ENCODE measurements around the gene ACTR8. TPM values are rescaled to one million over a fixed set of nuclear protein-coding genes. Genes with fewer than 3 reads are reported as not detected.

Gene ACTR8
- polyA plus RNA-seq, 1 donor from 2014 or later: 21.0 TPM

DNA sequence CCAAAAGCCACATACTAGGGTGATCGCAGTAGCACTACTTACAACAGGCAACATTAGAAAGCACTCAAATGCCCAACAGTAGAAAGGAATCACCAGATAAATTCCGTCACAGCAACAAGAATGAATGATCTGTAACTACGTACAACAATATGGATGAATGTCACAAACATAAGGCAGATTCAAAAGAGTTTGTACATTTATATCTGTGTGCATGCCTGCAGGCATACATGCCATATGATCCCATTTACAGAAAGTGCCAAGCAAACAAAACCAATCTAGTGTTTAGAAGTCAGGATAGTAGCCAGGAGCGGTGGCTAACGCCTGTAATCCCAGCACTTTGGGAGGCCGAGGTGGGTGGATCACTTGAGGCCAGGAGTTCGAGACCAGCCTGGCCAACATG is 32.0 kb downstream of the ACTR8 start:
- no peak overlapping the region for H3K4me3 Mint-ChIP-seq
- H3K27me3 Mint-ChIP-seq: peaks cover 16% of the 10 kb centered on the region
- no peak overlapping the region for H3K27ac Mint-ChIP-seq
- peaks cover 0 to 6% (median 3%) of the 10 kb centered on the region in 3 donors for H3K4me1 Mint-ChIP-seq
- no peaks in the 10 kb centered on the region for H3K36me3 Mint-ChIP-seq
- no peaks in the 10 kb centered on the region for H3K9me3 Mint-ChIP-seq

GRCh38 chr3:53846851-53847155 is 35.1 kb downstream of the ACTR8 start:
- H3K27ac Mint-ChIP-seq: no peak overlapping the region
- peaks cover 25% of the 10 kb centered on the region for H3K27me3 Mint-ChIP-seq
- H3K9me3 Mint-ChIP-seq: peaks cover 0 to 2% (median 0%) of the 10 kb centered on the region in 3 donors
- H3K4me1 Mint-ChIP-seq: peaks cover 10 to 18% (median 15%) of the 10 kb centered on the region in 3 donors
- no peaks in the 10 kb centered on the region for H3K36me3 Mint-ChIP-seq
- peak overlapping the region; percentile 64 to 76 (median 68) for H3K4me3 Mint-ChIP-seq

- H3K27me3 Mint-ChIP-seq: peaks cover 25% of the 10 kb centered on the region
- H3K4me3 Mint-ChIP-seq: peak within 1 kb of the TSS; percentile 75 to 90 (median 80)
- peaks cover 0 to 2% (median 0%) of the 10 kb centered on the region in 3 donors for H3K9me3 Mint-ChIP-seq
- peaks cover 10 to 18% (median 15%) of the 10 kb centered on the region in 3 donors for H3K4me1 Mint-ChIP-seq
- H3K27ac Mint-ChIP-seq: peak within 1 kb of the TSS in 1 of 3 donors; percentile 95
- no peaks in the 10 kb centered on the region for H3K36me3 Mint-ChIP-seq
These were observed 35.7 kb downstream of the ACTR8 start, which contains the start of the genes CHDH and IL17RB for GRCh38 chr3:53846134-53846850. Gene CHDH, minus strand, starts transcription at chr3:53846419. Its CDS starts 22,411 bp downstream, at chr3:53824008. Gene IL17RB, plus strand, starts transcription at chr3:53846568. Its CDS starts 21 bp downstream, at chr3:53846589.

- peaks cover 10 to 18% (median 15%) of the 10 kb centered on the region in 3 donors for H3K4me1 Mint-ChIP-seq
- H3K27ac Mint-ChIP-seq: no peak overlapping the region
- peaks cover 25% of the 10 kb centered on the region for H3K27me3 Mint-ChIP-seq
- H3K4me3 Mint-ChIP-seq: peak overlapping the region; percentile 75 to 90 (median 80)
- H3K36me3 Mint-ChIP-seq: no peaks in the 10 kb centered on the region
- peaks cover 0 to 2% (median 0%) of the 10 kb centered on the region in 3 donors for H3K9me3 Mint-ChIP-seq
These were observed 36.1 kb downstream of the ACTR8 start for GRCh38 chr3:53845881-53846133.

DNA sequence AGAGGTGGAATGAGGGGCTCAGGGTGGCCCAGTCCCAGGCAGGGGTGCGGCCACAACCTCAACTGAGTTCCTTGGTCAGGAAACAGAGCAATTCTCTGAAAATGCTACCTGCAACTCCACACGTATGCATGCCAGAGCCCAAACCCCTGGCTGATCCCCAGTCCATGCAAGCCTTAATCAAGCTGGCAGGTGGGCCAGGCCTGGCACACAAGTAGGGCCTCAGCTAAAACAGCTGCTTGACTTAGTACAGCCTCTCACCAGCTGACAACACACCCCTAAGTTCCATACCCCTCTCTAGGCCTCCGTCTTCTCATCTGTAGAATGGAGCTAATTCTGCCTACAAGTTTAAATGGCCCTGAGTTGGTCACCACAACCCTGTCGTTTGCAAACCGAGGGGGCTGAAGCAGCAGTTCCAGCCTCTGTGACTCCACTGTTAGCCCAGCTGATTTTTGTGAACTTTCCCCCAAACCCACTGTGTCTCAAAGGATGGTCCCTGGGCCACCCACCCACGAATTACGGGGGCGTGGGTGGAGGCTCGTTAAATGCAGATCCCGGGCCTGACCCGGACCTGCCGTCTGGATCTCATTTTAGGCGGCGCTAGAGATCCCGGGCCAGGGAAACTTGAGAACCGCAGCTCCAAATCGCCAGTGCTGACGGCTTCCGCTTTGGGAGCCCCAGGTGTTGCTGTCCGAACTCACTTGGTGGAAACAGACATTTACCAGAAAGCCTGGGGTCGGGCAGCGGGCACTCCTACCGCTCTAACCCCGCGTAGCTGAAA is 36.7 kb downstream of the ACTR8 start:
- Mint-ChIP-seq H3K4me1 (peaks cover 10 to 18% (median 15%) of the 10 kb centered on the region in 3 donors), H3K36me3 (no peaks in the 10 kb centered on the region)

DNA sequence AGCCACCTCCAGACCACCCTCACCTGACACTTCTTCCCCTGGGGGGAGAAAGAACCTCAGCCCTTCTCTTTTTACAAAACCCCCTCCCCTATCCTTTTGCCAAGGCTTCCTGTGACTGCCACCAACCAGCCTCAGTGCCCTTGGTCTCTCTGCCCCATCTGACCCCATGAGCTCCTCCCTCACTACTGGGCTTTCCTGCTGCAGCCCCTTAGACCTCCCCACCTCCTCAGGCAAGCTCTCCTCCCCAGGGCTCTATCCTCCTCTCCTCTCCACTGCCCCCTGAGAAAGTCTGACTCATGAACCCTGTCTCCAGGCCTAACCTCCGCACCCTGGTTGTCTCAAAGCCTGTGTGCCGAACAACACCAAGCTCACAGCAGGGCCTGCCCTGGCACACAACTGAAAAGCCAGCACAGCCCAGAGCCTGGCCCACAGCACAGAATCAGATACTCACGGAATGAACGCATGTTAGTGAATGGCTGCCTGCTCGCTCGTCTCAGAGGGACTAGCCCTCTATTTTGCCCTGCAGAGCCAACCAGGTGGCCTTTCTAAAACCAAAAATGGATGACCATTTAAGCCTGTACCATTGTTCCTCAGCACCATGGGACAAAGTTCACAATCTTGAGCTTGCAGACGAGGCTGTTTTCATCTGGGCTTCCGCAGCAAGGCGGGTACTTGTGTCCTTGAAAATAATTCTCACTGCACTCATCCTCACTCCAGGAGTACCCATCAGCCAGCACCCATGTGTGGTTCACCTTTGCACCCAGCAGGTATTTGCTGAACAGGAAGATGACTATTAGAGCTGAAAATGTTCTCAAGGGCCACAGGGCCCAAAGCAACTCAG is 37.5 kb downstream of the ACTR8 start:
- H3K36me3 Mint-ChIP-seq: no peaks in the 10 kb centered on the region
- H3K27me3 Mint-ChIP-seq: peaks cover 25% of the 10 kb centered on the region
- no peak overlapping the region for H3K27ac Mint-ChIP-seq
- H3K9me3 Mint-ChIP-seq: peaks cover 0 to 2% (median 0%) of the 10 kb centered on the region in 3 donors
- peak overlapping the region in 3 of 4 donors; percentile 45 to 75 (median 69) for H3K4me3 Mint-ChIP-seq
- peaks cover 10 to 18% (median 15%) of the 10 kb centered on the region in 3 donors for H3K4me1 Mint-ChIP-seq

More for the DNA sequence above, 36.7 kb downstream of the ACTR8 start:
- Mint-ChIP-seq H3K27ac (peak overlapping the region in 1 of 3 donors; percentile 95), H3K4me3 (peak overlapping the region; percentile 75 to 90 (median 80)), H3K27me3 (peaks cover 25% of the 10 kb centered on the region), H3K9me3 (peaks cover 0 to 2% (median 0%) of the 10 kb centered on the region in 3 donors)

GRCh38 chr3:53843195-53844177 is 38.5 kb downstream of the ACTR8 start:
- Mint-ChIP-seq H3K9me3 (peaks cover 0 to 2% (median 0%) of the 10 kb centered on the region in 3 donors), H3K27me3 (peaks cover 22% of the 10 kb centered on the region), H3K4me3 (peak overlapping the region in 3 of 4 donors; percentile 69 to 75 (median 75)), H3K4me1 (peaks cover 10 to 18% (median 15%) of the 10 kb centered on the region in 3 donors), H3K36me3 (no peaks in the 10 kb centered on the region), H3K27ac (no peak overlapping the region)

DNA sequence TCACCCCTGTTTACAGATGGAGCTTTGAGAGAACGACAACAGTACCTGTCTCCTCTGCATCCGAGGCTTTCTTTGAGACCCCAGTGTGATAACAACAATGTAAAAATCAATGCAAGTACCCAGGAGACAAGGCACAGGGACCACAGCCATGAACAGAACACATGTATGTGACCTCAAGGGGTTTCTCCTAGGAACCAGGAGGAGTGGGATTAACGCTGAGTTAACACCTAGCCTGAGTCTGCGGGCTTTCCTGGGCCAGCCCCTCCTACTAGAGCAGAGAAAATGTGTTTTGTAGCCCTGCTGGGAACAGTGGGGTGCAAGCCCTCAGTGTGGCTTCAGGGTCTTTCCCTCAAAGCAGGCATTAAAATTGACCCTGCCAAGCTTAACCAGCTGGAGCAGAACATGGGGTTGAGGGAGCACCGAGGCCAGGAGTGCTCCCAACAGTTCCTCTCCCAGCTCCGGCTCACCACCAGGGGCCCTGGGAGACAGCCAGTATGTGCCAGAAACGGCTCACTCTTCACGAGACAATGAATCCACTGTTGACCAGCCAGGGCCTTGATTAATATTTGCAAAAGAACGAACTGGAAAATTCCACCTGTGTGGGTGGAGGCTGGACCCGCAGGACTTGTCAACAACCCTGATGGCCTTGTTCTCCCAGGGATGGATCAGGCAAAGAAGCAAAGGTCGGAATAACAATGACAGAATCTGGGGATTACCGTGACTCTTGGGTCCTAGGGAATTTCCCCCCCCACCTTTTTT is 39.3 kb downstream of the ACTR8 start:
- no peaks in the 10 kb centered on the region for H3K36me3 Mint-ChIP-seq

GRCh38 chr3:53841296-53841695 is 40.7 kb downstream of the ACTR8 start:
- peaks cover 14% of the 10 kb centered on the region for H3K27me3 Mint-ChIP-seq

More for the DNA sequence above, 39.3 kb downstream of the ACTR8 start:
- Mint-ChIP-seq H3K27me3 (peaks cover 22% of the 10 kb centered on the region), H3K4me3 (peak overlapping the region in 1 of 4 donors; percentile 35), H3K4me1 (peaks cover 10 to 18% (median 15%) of the 10 kb centered on the region in 3 donors), H3K27ac (no peak overlapping the region), H3K9me3 (peaks cover 0 to 2% (median 0%) of the 10 kb centered on the region in 3 donors)

DNA sequence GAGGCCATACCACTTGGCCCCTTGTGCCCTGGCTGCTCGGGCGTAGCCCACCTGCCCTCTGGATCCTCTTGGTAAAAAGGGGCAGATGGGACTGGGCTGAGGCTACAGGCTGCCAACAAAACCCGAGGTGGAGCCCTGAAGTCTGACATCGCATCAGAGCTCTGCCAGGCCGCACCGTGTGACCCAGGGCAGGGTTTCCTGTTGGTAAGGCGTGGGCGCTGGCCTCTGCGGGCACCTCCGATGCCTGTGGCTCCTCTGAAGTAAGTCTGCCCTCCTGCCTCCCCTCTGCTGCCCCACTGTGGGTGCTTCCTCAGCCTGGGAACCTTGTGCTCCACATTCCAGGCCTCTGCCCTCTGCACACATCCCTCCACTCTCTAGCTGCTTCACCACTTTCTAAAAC is 44.6 kb downstream of the ACTR8 start:
- no peak overlapping the region for H3K27ac Mint-ChIP-seq
- H3K27me3 Mint-ChIP-seq: no peaks in the 10 kb centered on the region
- H3K4me3 Mint-ChIP-seq: no peak overlapping the region
- no peaks in the 10 kb centered on the region for H3K36me3 Mint-ChIP-seq
- no peaks in the 10 kb centered on the region for H3K9me3 Mint-ChIP-seq
- no peaks in the 10 kb centered on the region for H3K4me1 Mint-ChIP-seq

More at GRCh38 chr3:53841296-53841695, 40.7 kb downstream of the ACTR8 start:
- Mint-ChIP-seq H3K4me3 (no peak overlapping the region), H3K27ac (no peak overlapping the region), H3K4me1 (peaks cover 10 to 18% (median 15%) of the 10 kb centered on the region in 3 donors), H3K9me3 (peaks cover 0 to 2% (median 0%) of the 10 kb centered on the region in 3 donors), H3K36me3 (no peaks in the 10 kb centered on the region)

- H3K27me3 Mint-ChIP-seq: no peaks in the 10 kb centered on the region
- no peak overlapping the region for H3K4me3 Mint-ChIP-seq
- no peaks in the 10 kb centered on the region for H3K36me3 Mint-ChIP-seq
- peaks cover 0 to 1% (median 0%) of the 10 kb centered on the region in 3 donors for H3K4me1 Mint-ChIP-seq
- no peaks in the 10 kb centered on the region for H3K9me3 Mint-ChIP-seq
- H3K27ac Mint-ChIP-seq: no peak overlapping the region
These were observed 45.7 kb downstream of the ACTR8 start for GRCh38 chr3:53836084-53836872.

DNA sequence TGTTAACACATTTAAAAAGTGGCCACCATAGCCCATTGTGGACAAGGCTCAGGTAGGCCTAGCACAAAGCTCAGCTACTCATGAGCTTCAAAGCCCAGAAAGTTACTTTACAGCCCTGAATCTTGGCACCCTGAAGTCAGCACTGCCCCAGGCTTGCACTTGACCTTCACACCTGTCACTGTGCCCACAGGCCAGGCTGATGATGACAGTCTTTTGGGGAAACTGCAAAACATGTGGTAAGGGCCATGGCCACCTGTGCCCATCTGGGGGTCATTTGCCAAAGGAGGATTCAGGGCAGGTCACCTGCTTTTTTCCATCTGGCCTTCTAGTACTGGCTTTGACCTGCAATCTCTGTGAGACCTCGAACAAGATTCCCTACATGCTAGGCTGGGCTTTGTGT is 46.7 kb downstream of the ACTR8 start:
- Mint-ChIP-seq H3K36me3 (no peaks in the 10 kb centered on the region), H3K27me3 (no peaks in the 10 kb centered on the region), H3K4me3 (no peak overlapping the region), H3K4me1 (peaks cover 0 to 1% (median 0%) of the 10 kb centered on the region in 3 donors), H3K9me3 (no peaks in the 10 kb centered on the region), H3K27ac (no peak overlapping the region)
